Stimulated activated CD4-positive, alpha-beta T cell treated with anti-CD3 and anti-CD28 coated beads, Interleukin-12 subunit alpha, Interleukin-12 subunit beta, amount 100 ng/mL, for 48 hours (primary cell): ENCODE measurements around the gene POC5.
A peak's percentile ranks its signal among the peaks of the same experiment; 100 is the strongest.
"Not testable (repeated sequence)": the region's sequence is repeated elsewhere in the genome, so short reads cannot be mapped to it uniquely, and the experiment has no call there.

Experiments used
- DNase-seq, 3 donors: peaks; one replicate each; pipeline ENCODE4 v3.0.0-alpha.2; 2020; ENCODE audit warnings: low read depth in 2 of 3, low spot score in 1 of 3

The POC5 gene

DNA sequence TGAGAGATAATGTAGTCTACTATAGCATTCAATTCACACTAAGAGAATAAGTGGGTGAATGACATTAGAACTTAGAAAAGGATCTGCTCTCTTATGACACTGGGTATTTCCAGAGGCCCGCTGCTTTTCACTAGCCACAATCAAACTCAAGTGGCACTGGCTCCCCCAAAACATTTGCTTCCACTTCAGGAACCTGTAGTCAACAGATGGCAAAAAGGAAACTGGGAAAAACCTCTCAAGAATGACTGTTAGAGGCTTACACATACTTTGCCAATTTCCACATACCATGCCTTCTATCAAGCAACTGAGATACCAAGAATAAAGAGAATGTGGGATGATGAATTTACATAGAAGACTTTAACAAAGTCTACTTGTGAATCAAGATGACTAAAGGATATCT, 11.2 kb downstream of the POC5 start:
- no peak for DNase-seq

DNA sequence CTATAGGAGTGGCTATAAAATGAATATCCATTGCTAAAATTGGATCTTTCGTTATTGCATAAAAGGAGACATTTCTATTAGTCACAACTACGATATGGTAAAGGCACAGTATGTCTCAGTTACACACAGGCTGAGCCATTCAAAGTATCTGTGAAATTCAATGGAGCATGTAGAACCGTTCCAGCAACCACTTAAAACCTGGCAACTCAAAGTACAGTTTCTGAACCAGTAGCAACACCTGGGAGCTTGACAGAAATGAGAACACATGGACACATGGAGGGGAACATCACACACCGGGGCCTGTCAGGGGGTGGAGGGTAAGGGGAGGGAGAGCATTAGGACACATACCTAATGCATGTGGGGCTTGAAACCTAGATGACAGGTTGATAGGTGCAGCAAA, 15.4 kb downstream of the POC5 start:
- no peak for DNase-seq

DNA sequence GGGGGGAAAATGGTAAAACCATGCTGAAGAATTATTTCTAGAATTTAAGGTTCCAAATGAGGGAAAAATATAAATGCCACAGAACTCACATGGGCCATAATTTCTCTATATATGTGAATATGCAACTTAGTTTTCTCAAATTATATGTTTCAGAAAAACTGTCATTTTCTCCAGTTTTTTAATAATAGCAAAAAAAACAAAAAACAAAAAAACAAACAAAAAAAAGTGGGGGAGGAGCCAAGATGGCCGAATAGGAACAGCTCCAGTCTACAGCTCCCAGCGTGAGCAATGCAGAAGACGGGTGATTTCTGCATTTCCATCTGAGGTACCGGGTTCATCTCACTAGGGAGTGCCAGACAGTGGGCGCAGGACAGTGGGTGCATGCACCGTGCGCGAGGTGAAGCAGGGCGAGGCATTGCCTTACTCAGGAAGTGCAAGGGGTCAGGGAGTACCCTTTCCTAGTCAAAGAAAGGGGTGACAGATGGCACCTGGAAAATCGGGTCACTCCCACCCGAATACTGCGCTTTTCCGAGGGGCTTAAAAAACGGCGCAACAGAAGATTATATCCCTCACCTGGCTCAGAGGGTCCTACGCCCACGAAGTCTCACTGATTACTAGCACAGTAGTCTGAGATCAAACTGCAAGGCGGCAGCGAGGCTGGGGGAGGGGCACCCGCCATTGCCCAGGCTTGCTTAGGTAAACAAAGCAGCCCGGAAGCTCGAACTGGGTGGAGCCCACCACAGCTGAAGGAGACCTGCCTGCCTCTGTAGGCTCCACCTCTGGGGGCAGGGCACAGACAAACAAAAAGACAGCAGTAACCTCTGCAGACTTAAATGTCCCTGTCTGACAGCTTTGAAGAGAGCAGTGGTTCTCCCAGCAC, 21.5 kb downstream of the POC5 start:
- not testable (repeated sequence) for DNase-seq

DNA sequence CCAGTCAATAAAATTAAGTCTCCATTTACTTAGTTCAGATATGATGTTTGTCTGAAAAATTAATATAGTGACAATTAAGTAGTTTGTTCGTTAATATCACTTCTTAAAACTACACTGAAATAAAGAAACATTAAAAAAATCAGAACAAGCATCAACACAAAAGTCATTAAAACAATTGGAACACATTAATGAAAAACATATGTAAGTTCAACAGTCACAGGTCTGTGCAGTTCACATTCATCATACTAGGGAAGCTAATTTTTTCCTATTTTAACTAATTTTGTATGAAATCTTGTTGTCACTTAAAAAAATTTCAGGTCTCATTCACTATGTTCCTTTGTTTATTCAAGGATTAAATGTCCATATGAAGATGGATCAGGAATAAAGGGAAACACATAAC, 22.5 kb downstream of the POC5 start:
- DNase-seq: no peak

DNA sequence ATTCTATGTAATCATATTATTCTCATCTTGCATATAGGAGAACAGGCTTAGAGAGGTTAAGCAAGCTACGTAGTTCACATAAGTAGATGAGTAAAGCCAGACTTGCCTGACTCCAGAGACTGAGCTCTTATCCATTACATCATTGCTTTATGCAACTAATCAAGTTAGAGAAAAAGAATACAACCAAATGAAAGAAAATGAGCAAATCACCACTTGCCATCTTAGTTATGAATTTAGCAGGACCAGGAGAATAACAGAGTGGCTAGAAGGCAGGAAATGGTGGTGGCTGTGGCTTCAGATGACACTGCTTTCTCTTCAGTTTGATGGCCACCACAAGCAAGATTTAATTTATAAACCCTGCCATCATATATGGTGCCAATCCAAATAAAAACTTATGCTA, 26.6 kb downstream of the POC5 start:
- DNase-seq: no peak

DNA sequence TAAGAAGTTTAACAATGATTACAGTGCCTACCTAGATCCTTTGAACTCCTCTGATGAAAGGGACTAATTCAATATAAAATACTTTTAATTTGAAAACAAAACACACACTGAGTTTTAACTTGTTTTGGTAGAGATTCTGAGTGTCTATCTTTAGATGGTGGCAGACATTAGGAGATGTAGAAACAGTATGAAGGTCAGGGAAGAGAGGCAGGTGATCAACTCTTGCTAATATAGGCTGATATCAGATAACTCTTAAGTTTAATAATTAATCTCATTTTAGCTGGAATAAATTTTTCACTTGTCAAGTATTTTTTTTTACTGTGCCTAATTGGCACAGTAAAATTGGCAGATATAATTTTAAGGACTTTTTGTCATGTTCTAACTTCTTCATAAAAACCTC, 30.8 kb downstream of the POC5 start:
- no peak for DNase-seq

DNA sequence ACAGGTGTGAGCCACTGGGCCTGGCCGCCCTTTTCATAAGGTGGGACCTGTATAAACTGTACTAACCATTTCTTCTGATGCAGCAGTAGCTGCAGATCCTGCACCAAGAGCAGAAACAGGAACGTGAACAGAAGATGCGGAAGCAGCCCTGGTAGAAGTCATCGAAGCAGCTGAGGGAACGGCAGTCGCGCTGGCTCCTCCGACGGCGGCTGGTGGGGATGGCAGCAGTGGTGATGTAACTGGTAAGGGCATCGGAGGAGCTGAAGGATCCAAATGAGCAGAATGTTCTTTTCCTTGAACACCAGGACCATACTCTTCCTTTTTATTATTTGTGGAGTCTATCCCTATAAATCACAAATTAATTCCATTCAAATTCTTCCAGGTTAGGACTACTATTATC, 32.1 kb downstream of the POC5 start:
- no peak for DNase-seq

DNA sequence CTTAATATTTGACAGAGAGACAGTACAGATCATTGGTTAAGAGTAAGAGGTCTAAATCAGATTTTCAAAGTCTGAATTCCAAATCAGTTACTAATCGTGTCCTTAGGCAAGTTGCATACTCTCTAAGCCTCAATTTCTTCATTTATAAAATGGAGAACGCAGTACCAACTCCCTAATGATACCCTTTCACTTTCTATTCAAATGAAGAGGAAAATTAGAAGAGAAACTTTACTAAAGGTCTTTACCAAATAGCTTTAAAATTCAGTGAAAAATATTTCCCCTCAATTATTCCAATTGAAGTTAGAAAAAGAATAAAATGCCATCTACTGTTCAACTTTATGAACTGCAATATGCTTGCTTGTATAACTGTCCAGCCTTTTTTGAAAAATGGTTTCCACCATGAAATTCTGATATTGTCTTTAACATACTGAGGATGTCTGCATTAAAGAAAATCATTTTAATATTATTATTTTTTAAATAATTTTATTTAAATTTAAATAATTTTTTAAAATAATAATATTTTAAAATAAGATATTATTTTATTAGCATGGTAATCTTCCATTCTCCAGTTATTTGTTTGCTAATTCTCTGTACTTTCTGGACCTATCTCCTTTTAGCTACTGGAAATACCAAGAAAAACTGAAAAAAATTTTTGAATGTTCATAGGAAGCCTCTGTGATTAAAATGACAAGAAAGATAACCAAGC, 36.0 kb downstream of the POC5 start:
- DNase-seq: no peak

DNA sequence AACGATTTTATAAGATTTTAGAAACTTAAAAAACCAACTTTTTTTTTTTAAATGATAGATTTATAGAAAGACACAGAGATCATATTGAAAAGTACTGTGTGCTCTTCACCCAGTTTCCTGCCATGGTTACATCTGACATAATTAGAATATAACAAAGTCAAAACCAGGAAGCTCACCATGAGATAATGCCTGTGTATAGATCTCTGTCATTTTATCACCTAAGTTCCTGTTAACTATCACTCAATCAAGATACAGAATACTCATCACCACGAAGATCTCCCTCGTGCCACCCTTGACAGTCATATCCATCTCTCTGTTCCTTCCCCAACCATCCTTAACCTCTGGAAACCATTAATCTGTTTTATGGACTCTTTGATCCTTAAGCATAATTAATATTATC, 39.1 kb downstream of the POC5 start:
- no peak for DNase-seq

DNA sequence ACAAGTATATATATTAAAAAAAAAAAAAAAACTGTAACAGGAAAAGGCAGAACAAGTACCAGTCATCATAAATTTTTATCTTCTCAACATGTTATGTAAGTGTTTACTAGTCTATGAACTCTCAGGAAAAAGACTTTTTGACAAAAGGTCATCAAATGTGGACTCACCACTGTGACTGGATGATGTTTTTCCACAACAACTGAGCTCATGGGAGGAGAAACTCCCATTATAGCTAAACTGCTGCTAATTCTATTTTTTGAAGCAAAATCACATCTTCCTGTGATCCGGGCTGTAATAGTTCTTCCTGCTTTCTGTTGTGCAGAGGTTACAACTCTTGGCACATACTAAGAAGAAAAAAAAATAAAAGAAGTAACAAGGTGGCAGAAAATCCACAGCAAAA, 39.6 kb downstream of the POC5 start:
- DNase-seq: no peak

DNA sequence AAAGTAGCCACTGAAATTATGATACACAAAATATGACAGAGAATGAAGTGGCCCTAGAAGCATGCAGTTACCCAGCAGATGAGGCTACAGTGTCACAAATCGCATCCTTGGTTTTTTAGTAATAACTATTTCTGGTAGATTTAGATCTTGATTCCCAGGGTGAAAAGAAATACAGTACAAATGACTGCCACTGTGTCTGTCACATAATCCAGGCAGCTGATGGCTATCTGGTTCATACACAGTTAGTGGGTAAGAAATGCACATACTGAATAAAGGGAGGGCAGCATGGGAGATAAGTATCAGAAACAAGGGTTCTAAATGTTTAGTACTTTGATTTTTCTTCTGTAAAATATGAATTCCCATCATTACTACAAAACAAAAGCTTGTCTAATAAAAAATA, 41.5 kb downstream of the POC5 start:
- DNase-seq: no peak

DNA sequence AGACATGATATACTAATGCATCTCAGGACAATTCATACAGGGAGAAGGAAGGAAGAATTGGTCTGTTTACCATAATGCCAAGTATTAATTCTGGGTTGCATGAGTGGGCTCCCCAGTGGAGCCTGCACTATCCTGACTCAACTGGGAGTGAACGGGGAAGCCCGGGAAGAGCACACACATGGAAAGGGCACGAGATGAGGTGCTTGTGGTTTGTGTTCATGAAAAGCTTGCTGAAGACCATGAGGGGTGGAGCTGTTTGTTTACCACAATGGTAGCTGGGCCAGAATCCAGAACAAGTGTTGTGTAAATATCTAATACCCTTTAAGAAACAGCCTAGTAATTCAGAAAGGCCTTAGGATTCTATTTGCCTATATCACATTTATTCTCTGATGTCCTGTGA, 44.6 kb downstream of the POC5 start:
- no peak for DNase-seq

DNA sequence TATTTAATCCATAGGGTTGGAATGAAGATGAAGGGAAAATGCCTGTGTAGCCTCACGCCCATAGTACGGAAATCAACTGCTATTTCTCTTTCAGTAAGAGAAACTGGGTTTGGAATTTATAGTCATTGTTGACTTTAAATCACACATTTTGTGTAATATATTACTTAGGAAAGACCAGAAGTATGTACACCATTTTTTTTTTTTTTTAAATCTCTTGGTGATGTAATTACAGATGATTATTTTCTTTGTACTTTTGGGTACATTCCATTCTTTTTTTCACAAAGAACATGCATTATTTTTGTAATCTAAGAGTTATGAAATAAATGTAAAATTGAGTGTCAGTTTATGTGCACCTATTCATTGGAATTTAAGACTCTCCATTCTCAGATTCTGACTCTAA, 45.7 kb downstream of the POC5 start:
- no peak for DNase-seq

DNA sequence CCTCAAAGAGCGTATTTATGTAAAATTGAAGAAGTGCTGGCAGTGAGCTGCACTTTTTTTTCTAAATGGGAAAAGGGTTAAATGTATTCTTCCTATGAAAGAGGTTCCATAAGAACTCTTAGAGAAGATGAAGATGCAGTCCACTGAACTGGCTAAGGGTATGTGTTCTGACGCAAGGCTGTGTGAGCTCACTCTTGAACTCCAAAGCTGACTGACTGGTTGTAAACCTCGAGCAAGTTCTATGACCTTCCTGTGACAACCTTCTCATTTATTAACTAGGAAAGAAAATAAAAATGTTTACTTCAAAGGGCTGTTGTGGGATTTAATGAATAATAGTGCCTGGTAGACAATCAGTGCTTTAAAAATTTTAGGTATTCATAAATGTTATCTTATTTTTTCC, 46.7 kb downstream of the POC5 start:
- no peak for DNase-seq

DNA sequence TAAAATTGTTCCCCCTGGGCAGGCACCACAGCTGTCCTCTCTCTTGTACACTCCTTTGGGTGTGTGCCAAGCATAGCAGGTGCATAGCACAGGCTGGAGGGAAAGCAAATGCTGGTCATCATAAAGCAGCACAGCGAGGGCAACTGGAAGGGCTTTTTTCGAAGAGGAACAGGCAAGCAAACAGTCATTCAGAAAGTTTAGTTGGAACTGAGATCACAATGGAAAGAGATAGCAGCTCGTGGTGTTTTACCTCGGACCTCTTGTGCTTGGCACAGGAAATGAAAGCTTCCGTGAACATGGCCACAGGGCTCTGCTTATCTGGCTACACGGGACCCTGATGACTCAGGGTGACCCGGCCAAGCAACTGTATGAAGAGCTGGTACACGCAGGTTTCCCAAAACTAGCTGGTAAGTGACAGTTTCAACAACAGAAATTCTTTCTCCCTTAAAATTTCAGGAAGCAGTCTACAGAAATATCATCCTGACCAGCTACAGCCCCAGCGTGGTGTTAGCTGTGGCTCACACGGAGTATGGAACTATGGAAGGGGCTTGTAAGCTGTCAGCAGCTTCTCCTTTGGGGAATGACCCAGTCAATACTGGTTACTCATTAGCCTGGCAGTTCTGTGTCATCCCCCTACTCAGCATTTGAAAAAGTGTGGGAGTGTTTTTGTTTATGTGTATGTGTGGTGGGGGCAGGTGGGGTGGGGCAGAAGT, 48.1 kb downstream of the POC5 start:
- peak; percentile 55 to 69 (median 58) for DNase-seq

DNA sequence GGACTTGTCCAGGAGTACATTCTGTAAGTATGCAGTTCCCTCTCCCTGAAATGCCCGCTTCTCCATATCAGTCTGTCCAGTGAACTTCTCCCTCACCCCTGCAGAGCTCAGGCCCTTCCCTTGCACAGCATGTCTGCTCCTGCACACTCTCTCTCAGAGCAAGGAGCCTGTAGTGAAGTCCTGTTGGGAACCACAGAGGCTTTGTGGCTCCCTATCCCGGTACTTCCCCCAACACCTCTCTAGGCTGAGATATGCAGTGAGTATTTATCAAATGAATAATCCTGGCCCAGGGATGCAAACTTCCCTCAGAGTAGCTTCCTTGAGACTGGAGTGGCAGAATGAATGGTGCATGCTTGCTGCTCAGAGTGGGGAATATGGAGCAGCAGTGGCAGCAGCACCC, 48.8 kb downstream of the POC5 start:
- DNase-seq: no peak

DNA sequence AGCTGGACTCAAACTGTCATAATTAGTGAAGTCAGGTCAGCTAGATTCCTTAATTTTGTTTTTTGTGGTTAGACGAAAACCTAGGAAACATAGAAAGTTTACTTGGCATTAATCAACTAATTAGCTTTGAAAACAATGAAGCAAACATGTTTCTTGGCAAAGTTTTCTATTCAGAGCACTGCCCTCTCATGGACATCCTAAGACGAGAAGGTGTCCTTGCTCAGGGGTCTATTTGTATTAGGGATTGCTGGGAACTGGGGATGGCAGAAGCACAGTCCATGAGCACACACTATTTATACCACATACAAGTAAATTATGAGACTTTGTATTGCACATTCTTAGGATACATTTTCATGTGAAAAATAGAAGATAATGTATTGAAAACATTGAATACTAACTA, 49.7 kb downstream of the POC5 start:
- DNase-seq: no peak

DNA sequence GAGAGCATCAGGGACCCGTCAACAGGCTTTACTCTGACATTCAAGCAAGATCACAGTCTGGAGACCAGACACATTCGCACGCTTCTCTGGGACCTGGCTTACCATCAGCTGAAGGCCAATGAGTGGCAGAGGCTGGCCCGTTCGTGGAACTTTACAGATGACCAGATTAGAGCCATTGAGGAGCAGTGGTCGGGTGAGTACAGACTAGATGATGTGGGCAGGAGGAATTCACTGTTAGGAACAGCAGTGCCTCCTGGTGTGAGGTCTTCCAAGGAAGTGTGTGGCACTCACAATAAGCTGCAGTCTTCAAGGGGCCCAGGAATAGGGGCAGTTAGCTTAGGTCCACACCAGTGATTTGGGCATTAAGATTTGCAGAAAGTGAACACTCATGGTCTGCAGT, 50.4 kb downstream of the POC5 start:
- no peak for DNase-seq

DNA sequence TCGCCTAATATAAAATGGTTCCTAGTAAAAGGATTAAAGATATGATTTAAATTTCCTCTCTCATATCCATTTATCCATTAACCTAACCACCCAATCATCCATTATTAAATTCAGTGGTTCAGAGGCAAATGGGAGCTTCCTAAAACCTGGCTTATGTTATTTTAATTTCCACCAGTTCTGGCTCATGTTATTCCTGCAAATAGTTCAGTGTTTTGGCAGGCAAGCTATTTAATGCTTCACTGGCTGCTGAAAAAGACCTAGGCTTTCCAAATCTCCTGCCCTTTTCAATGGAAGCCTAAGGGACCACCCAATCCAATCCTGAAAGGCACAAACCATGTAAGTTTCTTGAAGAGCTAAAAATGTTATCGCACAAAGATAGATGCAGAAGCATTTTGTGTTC, 52.3 kb downstream of the POC5 start:
- DNase-seq: no peak

DNA sequence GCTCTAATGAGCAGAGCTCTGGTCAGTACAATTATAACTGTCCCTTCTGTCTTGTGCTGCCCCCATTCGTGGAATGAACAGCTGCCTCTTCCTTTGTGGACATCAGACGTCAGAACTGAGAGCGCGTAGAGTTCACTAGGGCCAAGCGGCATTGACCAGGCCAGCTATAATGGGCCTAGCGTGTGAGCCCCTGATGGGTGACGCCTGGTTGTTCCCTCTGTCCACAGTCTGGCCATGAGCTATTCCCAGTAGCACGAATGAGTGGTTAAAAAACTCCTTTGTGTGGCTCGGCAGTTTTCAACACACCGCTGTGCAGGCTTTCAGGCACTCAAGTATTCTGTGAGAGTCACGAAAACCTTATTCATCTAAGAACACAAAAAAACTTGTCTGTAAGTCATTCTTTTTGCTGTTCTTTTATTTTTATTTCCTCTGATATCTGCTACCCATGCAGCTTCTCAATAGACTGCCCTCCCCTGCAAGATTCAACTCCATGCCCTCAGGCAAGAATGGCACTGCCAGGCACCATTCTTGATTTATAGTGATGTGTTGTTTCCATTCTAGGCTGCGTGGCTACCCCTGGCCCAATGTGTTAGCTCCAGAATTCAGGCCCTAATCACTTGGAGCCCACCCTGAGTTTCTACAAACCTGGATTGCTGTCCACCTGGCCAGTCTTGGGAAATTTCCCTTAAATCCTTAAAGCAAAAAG, 53.5 kb downstream of the POC5 start:
- DNase-seq: no peak

DNA sequence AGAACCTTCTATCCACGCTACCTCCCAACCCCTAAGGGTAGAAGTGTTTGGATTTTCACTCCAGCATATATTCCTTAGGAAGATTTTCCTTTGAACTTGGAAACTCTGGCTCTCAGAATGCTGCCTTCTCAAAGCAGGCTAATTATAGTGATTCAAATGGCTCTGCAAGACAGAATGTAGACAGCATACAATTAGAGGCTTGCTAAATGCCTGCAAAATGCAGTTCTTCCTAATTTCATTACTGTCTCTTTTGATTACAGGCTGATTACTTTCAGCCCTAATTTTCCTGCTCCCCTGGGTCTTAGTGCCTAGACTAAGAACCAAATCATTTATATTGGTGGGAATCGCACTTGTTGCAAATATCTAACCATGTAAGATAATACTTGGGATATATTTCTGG, 55.2 kb downstream of the POC5 start:
- DNase-seq: no peak
